NCI-H146 treated with DMSO at 0.1 percent for 48 hours (cell line): Measurements from ENCODE around the gene TMEM50A.
A peak's percentile ranks its signal among the peaks of the same experiment; 100 is the strongest.
"Not testable (repeated sequence)": the region's sequence is repeated elsewhere in the genome, so short reads cannot be mapped to it uniquely, and the experiment has no call there.

Experiments
- DNase-seq: peaks from one replicate; lab custom pipeline; 2025; ENCODE audit not compliant: unreplicated experiment; lab: John Stamatoyannopoulos, UW

The TMEM50A gene

DNA sequence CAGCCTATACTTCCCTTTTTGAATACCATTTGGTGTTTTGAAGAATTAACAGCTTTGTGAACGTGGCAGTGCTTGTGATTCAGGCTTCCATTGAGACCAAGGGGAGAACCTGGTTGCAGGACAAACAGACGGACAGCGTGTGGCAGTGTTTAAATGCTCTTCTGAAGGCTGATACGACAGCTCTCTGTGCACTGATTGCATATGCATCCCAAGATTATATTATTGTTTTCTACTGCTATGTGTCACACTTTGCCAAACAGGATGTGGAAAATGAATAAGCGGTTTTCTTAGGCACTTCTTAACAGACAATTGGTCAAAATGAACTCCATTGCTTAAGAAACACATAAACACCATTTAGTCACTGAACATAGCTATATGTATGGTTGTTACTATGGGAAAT is 8.2 kb upstream of the TMEM50A start:
- not testable (repeated sequence) for DNase-seq

DNA sequence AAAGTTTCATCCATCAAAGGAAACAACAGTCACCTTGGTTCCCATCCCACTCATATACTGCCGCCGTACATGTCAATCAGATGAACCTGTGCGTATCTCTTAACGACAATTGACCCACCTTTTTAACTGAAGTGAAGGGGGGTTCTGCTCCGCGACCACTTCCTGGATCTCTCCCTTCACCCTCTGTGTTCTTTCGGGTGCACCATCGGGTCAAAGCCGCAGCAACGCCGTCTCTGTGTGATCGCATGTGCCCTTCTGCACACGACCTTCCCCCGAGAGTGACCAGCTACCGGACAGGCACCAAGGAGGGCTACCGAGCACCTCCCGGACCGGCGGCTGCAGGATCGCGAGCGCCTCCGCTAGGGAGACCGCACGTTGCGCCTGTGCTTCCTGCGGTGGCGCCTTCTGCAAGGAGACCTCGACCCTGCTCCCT is 1.2 kb upstream of the TMEM50A start:
- not testable (repeated sequence) for DNase-seq

DNA sequence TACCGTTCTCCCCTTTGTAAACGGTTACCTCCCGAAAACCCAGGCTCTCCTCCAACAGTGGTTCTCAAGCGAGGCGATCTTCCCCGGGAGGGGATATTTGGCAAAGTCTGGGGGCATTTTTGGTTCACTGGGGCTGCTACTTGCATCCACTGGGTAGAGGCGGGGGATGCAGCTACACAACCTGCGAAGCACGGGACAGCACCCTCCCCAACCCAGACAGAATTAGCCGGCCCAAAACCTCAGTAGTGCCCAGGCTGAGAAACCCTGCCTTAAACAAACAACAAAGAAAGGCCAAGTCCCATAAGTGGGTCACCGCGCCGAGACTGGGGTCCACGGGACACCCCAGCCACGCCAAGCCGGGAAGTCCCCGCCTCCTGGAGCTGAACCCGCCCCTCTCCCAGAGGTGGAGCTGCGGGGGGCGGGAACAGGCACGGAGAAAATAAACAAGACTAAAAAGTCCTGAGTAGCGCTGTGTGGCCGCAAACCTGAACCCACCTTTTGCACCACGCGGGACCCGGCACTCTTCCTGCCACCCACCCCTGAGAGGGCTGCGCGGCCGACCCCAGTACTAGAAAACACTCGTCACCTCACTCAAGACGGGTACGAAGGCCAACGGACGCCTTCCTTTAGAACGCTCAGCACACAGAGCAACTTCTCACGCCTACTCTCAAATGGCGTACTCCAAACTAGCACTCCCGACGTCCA is 499 bp upstream of the TMEM50A start:
- not testable (repeated sequence) for DNase-seq

GRCh38 chr1:25338986-25339385 is 852 bp downstream of the TMEM50A start:
- DNase-seq, result peak; percentile 5

DNA sequence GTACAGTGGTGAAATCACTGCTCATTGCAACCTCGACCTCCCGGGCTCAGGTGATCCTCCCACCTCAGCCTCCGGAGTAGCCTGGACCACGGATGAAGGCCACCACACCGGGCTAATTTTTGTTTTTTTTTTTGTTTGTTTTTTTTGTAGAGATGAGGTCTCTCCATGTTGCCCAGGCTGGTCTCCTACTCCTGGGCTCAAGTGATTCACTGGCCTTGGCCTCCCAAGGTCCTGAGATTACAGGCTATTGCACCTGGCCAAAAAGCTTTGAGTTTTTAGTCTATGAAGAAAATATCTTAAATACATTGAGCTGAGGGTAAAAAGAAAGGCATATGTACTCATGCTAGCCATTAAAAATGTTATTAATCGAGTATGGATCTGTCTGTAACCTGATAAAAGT is 3.6 kb downstream of the TMEM50A start:
- DNase-seq, result no peak

DNA sequence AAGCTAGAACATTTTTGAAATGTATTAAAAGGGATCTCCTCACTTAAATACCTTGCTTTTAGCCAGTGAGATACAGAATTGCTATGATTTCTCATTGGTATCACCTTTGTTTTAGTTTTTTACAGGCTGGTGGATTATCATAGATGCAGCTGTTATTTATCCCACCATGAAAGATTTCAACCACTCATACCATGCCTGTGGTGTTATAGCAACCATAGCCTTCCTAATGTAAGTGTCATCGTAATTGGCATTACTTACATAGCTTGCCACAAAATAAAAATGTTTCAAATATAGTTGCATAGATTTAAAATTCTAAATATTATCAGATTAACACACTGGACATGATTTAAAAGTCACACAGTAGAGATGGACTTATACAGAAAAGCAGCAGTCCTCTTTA is 4.7 kb downstream of the TMEM50A start:
- DNase-seq, result no peak

DNA sequence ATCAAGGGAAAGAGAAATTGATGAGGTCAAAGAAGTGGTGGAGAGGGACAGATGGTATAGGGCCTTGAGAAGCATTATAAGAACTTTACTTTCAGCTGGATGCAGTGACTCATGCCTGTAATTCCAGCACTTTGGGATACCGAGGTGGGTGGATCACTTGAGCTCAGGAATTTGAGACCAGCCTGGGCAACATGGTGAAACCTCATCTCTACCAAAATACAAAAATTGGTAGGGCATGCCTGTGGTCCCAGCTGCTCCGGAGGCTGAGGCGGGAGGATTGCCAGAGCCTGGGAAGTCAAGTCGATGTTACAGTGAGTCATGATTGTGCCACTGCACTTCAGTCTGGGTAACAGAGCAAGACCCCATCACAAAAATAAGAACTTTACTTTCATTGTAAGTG is 5.7 kb downstream of the TMEM50A start:
- DNase-seq, result no peak

- DNase-seq, result no peak
Measured at GRCh38 chr1:25347556-25347955, 9.4 kb downstream of the TMEM50A start.

DNA sequence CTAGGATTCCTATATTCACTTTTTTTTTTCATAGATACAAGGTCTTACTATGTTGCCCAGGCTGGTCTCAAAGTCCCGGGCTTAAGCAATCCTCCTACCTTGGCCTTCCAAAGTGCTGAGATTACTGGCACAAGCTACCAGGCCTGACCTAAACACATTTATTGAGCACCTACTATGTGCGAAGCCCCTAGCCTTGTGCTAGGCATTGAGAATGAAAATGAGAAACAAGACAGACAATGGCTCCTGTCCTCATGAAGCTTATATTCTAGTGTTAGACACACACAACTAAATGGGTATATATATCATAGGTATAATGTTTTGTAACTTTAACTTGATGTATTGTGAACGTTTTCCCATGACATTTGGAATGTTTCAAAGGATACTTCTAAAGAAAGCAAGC is 11.5 kb downstream of the TMEM50A start:
- no peak for DNase-seq

DNA sequence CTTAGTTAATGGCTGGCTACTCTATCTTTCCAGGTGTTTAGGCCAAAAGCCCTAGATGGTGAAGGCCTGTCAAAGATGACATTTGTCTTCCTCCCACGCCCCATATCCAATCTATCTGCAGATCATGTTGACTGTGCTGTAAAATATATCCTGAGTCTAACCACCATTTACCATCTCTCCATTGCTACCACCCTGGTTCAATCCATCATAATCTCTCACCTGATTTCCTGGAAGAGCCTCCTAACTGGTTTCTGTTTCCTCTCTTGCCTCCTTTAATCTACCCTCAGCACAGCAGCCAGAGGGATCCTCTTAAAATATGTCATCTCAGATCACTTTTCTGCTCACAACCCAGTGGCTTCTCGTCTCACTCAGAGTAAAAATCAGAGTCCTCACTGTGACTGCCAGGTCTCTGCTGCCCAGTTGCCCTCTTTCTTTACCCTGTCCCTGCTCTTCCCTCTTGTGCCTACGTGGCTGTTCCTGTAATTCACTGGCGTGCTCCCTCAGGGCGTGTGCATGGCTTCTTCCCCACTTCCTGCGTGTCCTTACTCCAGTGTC is 17.8 kb downstream of the TMEM50A start:
- DNase-seq, result no peak

DNA sequence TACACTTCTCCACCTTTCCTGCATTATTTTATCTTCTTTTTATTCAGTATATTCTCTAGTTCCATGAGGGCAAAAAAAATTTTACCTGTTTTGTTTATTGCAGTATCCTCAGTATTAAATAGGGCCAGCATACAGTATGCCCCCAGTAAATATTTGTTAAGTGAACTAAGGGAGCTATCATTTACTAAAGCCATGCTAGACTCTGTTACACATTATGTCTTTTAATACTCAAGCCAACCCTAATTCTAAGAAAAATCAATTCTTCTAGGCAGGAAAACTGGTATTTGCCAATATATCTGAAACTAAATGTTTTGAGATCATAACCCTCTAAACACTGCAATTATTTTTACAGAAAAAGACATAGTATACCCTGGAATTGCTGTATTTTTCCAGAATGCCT is 18.3 kb downstream of the TMEM50A start:
- no peak for DNase-seq

DNA sequence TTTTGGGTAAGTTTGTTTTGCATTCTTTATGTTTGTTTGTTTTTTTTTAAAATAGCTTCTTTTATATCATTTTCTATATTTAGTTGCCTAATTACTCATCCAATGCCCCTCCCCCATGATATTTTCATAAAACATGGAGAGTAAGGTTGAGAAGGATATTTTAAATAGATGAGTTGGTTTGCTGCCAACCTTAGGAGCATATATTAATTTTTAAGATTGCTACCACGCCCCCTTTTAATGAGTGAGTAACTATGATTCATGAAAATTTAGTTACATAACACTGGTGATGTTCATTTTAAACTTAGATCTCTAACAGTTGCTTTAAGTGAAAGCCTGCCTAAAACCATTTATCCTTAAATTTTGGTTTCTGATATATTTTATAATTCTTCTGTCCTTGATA is 18.7 kb downstream of the TMEM50A start:
- DNase-seq, result no peak

DNA sequence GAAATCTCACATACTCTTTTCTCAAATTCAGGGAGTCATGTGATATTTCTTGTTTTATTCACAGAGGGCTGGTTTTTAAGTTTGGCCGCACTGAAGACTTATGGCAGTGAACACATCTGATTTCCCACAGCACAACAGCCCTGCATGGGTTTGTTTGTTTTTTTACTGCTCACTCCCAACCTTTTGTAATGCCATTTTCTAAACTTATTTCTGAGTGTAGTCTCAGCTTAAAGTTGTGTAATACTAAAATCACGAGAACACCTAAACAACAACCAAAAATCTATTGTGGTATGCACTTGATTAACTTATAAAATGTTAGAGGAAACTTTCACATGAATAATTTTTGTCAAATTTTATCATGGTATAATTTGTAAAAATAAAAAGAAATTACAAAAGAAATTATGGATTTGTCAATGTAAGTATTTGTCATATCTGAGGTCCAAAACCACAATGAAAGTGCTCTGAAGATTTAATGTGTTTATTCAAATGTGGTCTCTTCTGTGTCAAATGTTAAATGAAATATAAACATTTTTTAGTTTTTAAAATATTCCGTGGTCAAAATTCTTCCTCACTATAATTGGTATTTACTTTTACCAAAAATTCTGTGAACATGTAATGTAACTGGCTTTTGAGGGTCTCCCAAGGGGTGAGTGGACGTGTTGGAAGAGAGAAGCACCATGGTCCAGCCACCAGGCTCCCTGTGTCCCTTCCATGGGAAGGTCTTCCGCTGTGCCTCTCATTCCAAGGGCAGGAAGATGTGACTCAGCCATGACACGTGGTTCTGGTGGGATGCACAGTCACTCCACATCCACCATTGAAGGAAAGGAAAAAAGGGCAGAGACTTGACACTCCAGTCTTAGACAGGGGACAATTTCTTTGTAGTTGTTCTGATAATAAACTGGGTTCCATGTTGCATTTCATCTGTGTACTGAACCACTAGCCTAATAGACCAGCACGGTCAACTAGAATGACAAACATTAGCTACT is 22.8 kb downstream of the TMEM50A start:
- no peak for DNase-seq

DNA sequence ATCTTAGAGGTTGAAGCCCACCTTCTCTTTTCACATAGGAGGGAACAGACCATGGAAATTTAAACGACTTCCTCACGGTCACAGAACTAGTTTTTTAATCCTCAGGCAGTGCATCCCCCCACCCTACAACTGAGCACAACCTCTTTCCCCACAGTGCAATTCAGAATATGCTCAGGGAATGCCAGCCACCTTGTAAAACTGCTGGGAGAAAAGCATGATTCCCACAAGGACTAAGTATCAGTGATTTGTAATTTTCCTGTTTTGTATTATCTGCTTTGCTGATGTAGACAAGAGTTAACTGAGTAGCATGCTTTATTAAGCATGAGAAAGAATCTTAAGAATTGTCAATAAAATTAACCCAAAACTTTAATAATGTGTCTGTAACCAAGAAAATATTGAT is 23.8 kb downstream of the TMEM50A start:
- DNase-seq, result no peak

GRCh38 chr1:25362634-25363559 is 24.8 kb downstream of the TMEM50A start:
- not testable (repeated sequence) for DNase-seq

GRCh38 chr1:25369241-25369640 is 31.1 kb downstream of the TMEM50A start:
- no peak for DNase-seq

DNA sequence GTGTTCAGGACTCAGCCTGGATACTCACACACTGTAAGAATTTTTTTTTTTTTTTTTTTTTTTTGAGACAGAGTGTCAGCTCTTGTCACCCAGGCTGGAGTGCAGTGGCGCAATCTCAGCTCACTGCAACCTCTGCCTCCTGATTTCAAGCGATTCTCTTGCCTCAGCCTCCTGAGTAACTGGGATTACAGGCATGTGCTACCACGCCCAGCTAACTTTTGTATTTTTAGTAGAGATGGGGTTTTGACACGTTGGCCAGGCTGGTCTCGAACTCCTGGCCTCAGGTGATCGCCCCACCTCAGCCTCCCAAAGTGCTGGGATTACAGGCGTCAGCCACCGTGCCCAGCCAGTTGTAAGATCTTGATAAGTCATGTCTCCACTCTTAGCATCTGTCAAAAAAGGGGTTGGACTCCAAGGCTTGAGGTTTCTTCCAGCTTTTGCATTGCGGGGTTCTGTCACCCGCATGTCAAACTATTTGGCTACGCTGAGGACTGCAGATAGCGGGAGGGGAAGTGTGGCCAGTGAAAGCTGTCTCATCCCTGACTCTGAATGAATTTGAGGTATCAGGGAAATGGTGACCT is 31.6 kb downstream of the TMEM50A start:
- not testable (repeated sequence) for DNase-seq

DNA sequence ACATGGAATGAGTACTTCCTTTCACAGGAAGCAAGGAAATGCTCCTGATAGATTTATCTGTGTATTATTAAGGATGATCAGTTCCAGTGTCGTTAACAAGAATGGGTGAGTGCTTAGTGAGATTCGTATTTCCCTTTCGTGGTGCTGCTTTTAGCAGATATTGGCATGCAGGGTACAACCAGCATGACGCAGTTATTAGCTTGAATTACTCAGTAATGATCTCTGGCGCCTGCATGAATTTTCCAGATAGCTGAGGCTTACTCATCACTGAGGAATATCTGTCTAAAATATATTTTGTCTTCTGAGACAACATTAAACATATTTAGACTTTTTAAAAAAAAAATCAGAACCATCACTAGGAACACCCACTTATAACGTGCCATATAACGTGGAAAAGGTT is 33.6 kb downstream of the TMEM50A start:
- DNase-seq, result not testable (repeated sequence)

DNA sequence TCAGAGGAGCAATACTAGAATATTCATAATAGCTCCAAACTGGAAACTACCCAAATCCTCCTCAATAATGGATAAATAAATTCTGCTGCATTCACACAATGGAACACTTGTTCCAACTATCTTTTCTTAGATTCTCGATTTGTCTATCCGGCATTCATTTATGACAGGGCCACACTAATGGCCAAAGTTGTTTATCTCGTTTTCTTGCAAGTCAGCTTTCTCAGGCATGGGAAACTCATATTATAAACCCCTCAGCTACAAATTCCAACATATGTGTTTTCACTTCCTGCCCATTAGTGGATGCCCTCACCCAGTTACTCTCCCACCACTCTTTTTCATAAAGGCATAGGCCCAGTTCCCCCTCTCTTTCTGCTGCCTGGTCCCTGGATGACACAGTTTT is 40.2 kb downstream of the TMEM50A start:
- not testable (repeated sequence) for DNase-seq

GRCh38 chr1:25382543-25382942 is 44.4 kb downstream of the TMEM50A start:
- DNase-seq, result not testable (repeated sequence)
